GM12878 (cell line): ENCODE results near the gene NELL1. TPM values are rescaled to one million over a fixed set of nuclear protein-coding genes. Genes with fewer than 3 reads are reported as not detected.

ENCODE experiments used
- ATAC-seq: fragments of 200-7000 bp; cut with Tn5 transposase; 3 replicates; pipeline ENCODE4 v1.9.1; 2020; ENCODE audit warnings: mild to moderate bottlenecking, moderate library complexity
- BruUV-seq: library from RNA; stranded (reverse); fragments of 400-500 nt; replicated peaks from 2 replicates; lab custom pipeline; 2021; lab: Mats Ljungman, UMichigan
- CTCF ChIA-PET: fragments of 300-600 bp; sonication (Branson Sonifier 250); formaldehyde crosslinking; extraction: SDS; loops from one replicate; lab custom pipeline; 2021; ENCODE audit warnings: inconsistent platforms; lab: Yijun Ruan, JAX
- POLR2A ChIA-PET: fragments of 350-600 bp; formaldehyde crosslinking; extraction: SDS; loops from one replicate; lab custom pipeline; 2021; ENCODE audit warnings: inconsistent platforms; lab: Charles Lee
- RAD21 ChIA-PET: fragments of 300-600 bp; sonication (Branson Sonifier 250); formaldehyde crosslinking; loops from one replicate; lab custom pipeline; 2023; ENCODE audit warnings: antibody characterized with exemption; ENCODE audit not compliant: unreplicated experiment; lab: Charles Lee
- SMC1A ChIA-PET: fragments of 300-600 bp; sonication (Branson Sonifier 250); formaldehyde crosslinking; loops from one replicate; lab custom pipeline; 2023; ENCODE audit not compliant: unreplicated experiment, uncharacterized antibody; lab: Charles Lee
- DNase-seq: peaks from one replicate; pipeline ENCODE4 v3.0.0-alpha.2; 2011; ENCODE audit warnings: low read depth, low spot score
- FAIRE-seq: peaks from 3 replicates; lab custom pipeline; 2011; peaks lifted over from hg19 to GRCh38; lab: Jason Lieb, UNC
- H2AFZ ChIP-seq: 2 replicates; pipeline ENCODE4 v1.6.0; 2011; ENCODE audit warnings: low read depth, low read length, control low read depth; ENCODE audit not compliant: control insufficient read depth
- H3K27ac ChIP-seq: 2 replicates; pipeline ENCODE4 v1.5.1; 2011; ENCODE audit warnings: control low read depth; ENCODE audit not compliant: control insufficient read depth, insufficient read depth
- H3K27me3 ChIP-seq, 2 experiments: replicated peaks in 1 of 2; 2 replicates each; pipeline versions ENCODE4 v1.6.0 to v1.6.1; 2011; ENCODE audit warnings: low read length in 1 of 2; ENCODE audit not compliant: control insufficient read depth in 2 of 2, insufficient read depth in 2 of 2
- H3K36me3 ChIP-seq, 2 experiments: 2 replicates each; pipeline ENCODE4 v1.5.1; 2011; ENCODE audit warnings: low read length in 1 of 2; ENCODE audit not compliant: control insufficient read depth in 2 of 2, insufficient read depth in 2 of 2
- H3K4me1 ChIP-seq: 2 replicates; pipeline ENCODE4 v1.6.1; 2011; ENCODE audit warnings: mild to moderate bottlenecking, low read length, moderate library complexity, mixed read lengths; ENCODE audit not compliant: control insufficient read depth, insufficient read depth
- H3K4me2 ChIP-seq: 2 replicates; pipeline ENCODE4 v1.6.0; 2011; ENCODE audit warnings: control low read depth; ENCODE audit not compliant: control insufficient read depth, insufficient read depth
- H3K4me3 ChIP-seq: fragments of 200-600 bp; sonication (generic); 2 replicates; pipeline ENCODE4 v1.5.1; 2016
- H3K79me2 ChIP-seq: 2 replicates; pipeline ENCODE4 v1.6.0; 2011; ENCODE audit warnings: low read length; ENCODE audit not compliant: control insufficient read depth, insufficient read depth
- H3K9ac ChIP-seq: 2 replicates; pipeline ENCODE4 v1.8.0; 2011; ENCODE audit warnings: low read length, control low read depth, mixed read lengths; ENCODE audit not compliant: control insufficient read depth, insufficient read depth
- H3K9me3 ChIP-seq: replicated peaks from 3 replicates; pipeline ENCODE4 v1.5.1; 2011; ENCODE audit warnings: mild to moderate bottlenecking, low read length; ENCODE audit not compliant: control insufficient read depth, insufficient read depth
- H4K20me1 ChIP-seq: 2 replicates; pipeline ENCODE4 v1.6.0; 2011; ENCODE audit not compliant: control insufficient read depth, insufficient read depth
- ATF7 ChIP-seq: fragments of 450-650 bp; IDR thresholded peaks from 2 replicates; pipeline ENCODE4 v1.6.1; 2016; ENCODE audit warnings: low read depth, mild to moderate bottlenecking
- FOXK2 ChIP-seq: fragments of 450-650 bp; IDR thresholded peaks from 2 replicates; pipeline ENCODE4 v1.6.1; 2017; ENCODE audit warnings: mild to moderate bottlenecking, moderate library complexity
- HCFC1 ChIP-seq: fragments of 150-350 bp; IDR thresholded peaks from 2 replicates; pipeline ENCODE4 v1.6.1; 2014; ENCODE audit warnings: low read length
- JUND ChIP-seq: IDR thresholded peaks from 2 replicates; pipeline ENCODE4 v1.6.1; 2012; ENCODE audit warnings: low read depth, mild to moderate bottlenecking, low read length, improper control_type of control experiment, moderate library complexity
- RCOR1 ChIP-seq: conservative IDR thresholded peaks from 2 replicates; pipeline ENCODE4 v1.6.1; 2012; ENCODE audit warnings: low read depth, low read length, improper control_type of control experiment
- WRNIP1 ChIP-seq: IDR thresholded peaks from 2 replicates; pipeline ENCODE4 v1.6.1; 2011; ENCODE audit warnings: low read depth, low read length, improper control_type of control experiment, borderline replicate concordance
- ZNF384 ChIP-seq: IDR thresholded peaks from 2 replicates; pipeline ENCODE4 v1.6.1; 2012; ENCODE audit warnings: low read depth, mild to moderate bottlenecking, low read length, improper control_type of control experiment, borderline replicate concordance
- WGBS: methylation state at CpG from one replicate; pipeline ENCODE4 v1.1.6; 2016; ENCODE audit warnings: low lambda C conversion rate; ENCODE audit not compliant: insufficient replicate concordance, insufficient coverage; ENCODE audit errors: missing lambda C conversion rate; 5-methylcytosine and 5-hydroxymethylcytosine counted together
- in situ Hi-C: fragments of 300-500 bp; cut with MboI; formaldehyde crosslinking; loops from 9 replicates; pipeline ENCODE4 v1.14.3; 2018; ENCODE audit warnings: mixed read lengths
- intact Hi-C: fragments of 100-400 bp; cut with micrococcal nuclease; formaldehyde crosslinking; loops from one replicate; pipeline ENCODE4 v1.14.2; 2022; ENCODE audit not compliant: unreplicated experiment
- polyA plus RNA-seq, 11 experiments: library from polyadenylated mRNA; depleted of rRNA in 4 of 11; unstranded in 6 of 11; stranded (reverse) in 5 of 11; fragments of >200 nt; fragmentation: Nextera tagmentation in 4 of 11; fragmentation: Illumina TruSeq in 1 of 11; extraction: Ambion mirVana in 4 of 11; extraction: Trizol in 1 of 11; gene quantifications; 1 replicate in 1 of 11; 2 replicates in 10 of 11; pipeline versions ENCODE4 v1.2.1 to v1.2.3, GENCODE V29; 2011 to 2016; ENCODE audit warnings: inconsistent platforms in 2 of 11, missing spikeins in 2 of 11, low read depth in 1 of 11
- total RNA-seq, 4 experiments: library from RNA; depleted of rRNA in 3 of 4; stranded (reverse); fragments of >200 nt in 3 of 4; fragmentation: Illumina TruSeq in 1 of 4; extraction: Trizol in 1 of 4; gene quantifications; 2 replicates each; pipeline versions ENCODE4 v1.2.1 to v1.2.3, GENCODE V29; 2013 to 2021
- TF ChIP-seq, protein P1 (sequence below): IDR thresholded peaks from 2 replicates; pipeline ENCODE4 v1.6.1; 2012; ENCODE audit warnings: low read depth, low read length, improper control_type of control experiment
- TF ChIP-seq, protein P2 (sequence below): fragments of 150-350 bp; IDR thresholded peaks from 2 replicates; pipeline ENCODE4 v1.6.1; 2014; ENCODE audit warnings: mild to moderate bottlenecking, low read depth, low read length
- TF ChIP-seq, protein P3 (sequence below): fragments of 450-650 bp; formaldehyde crosslinking; IDR thresholded peaks from 2 replicates; pipeline ENCODE4 v1.5.0; 2022; ENCODE audit warnings: mild to moderate bottlenecking, missing genetic modification characterization
- TF ChIP-seq, protein P4 (sequence below): IDR thresholded peaks from 2 replicates; pipeline ENCODE4 v1.6.1; 2011; ENCODE audit warnings: borderline replicate concordance, low read depth, mild to moderate bottlenecking, moderate library complexity, low read length; ENCODE audit not compliant: insufficient read depth, poor library complexity, severe bottlenecking
- TF ChIP-seq, protein P5 (sequence below): IDR thresholded peaks from 2 replicates; pipeline ENCODE4 v1.6.1; 2011; ENCODE audit warnings: borderline replicate concordance, low read depth, mild to moderate bottlenecking, moderate library complexity, mixed read lengths, low read length; ENCODE audit not compliant: insufficient read depth; ENCODE audit errors: extremely low read length

The NELL1 gene
- total and polyA plus RNA-seq, 10 of the 15 experiments (the other 5 are each of a cell fraction or from before 2014, with no cell fraction given) = 0.02 to 0.12 TPM; not detected in 8

DNA sequence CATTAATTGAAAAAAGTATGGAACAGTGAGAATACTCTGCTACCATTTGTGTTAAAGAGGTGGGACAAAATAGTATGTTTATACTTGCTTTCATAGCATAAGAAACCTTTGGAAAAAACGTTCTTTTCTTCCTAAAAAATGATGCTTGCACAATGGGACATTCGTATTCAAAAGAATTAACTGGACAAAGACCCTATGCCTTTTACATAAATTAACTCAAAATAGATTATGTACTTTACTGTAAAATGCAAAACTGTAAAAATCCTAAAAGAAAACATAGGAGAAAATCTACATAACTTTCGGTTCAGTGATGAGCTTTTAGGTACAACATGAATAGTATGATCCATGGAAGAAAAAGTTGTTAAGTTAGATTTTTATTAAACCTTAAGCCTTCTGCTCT, 166.2 kb downstream of the NELL1 start:
- ATAC-seq (no peak), DNase-seq (no peak), FAIRE-seq (no peak)
- no peaks in the 10 kb centered on the region for H4K20me1 ChIP-seq
- no TSS peak for BruUV-seq
- no peak overlapping the region for H3K4me2 ChIP-seq
- no peak overlapping the region for H2AFZ ChIP-seq
- H3K27ac ChIP-seq = no peak overlapping the region
- in situ Hi-C loops = no loop called here
- H3K4me1 ChIP-seq = no peaks in the 10 kb centered on the region
- H3K4me3 ChIP-seq = no peak overlapping the region
- no peaks in the 10 kb centered on the region for H3K27me3 ChIP-seq
- CTCF ChIA-PET = no interaction called here
- SMC1A ChIA-PET = no interaction called here
- RAD21 ChIA-PET = no interaction called here
- no peaks in the 10 kb centered on the region for H3K9me3 ChIP-seq
- H3K79me2 ChIP-seq = no peaks in the 10 kb centered on the region
- H3K9ac ChIP-seq = no peak overlapping the region
- intact Hi-C loops = no loop called here
- H3K36me3 ChIP-seq = no peaks in the 10 kb centered on the region
- WGBS = 2% methylated on average over 3 of the region's 3 CpGs
- POLR2A ChIA-PET = no interaction called here
- TF ChIP-seq ZNF384 = no peak
- TF ChIP-seq, protein P1, sequence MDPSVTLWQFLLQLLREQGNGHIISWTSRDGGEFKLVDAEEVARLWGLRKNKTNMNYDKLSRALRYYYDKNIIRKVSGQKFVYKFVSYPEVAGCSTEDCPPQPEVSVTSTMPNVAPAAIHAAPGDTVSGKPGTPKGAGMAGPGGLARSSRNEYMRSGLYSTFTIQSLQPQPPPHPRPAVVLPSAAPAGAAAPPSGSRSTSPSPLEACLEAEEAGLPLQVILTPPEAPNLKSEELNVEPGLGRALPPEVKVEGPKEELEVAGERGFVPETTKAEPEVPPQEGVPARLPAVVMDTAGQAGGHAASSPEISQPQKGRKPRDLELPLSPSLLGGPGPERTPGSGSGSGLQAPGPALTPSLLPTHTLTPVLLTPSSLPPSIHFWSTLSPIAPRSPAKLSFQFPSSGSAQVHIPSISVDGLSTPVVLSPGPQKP = no peak
- TF ChIP-seq RCOR1 = no peak
- TF ChIP-seq FOXK2 = no peak
- TF ChIP-seq WRNIP1 = no peak
- no peak for TF ChIP-seq HCFC1
- TF ChIP-seq, protein P2, sequence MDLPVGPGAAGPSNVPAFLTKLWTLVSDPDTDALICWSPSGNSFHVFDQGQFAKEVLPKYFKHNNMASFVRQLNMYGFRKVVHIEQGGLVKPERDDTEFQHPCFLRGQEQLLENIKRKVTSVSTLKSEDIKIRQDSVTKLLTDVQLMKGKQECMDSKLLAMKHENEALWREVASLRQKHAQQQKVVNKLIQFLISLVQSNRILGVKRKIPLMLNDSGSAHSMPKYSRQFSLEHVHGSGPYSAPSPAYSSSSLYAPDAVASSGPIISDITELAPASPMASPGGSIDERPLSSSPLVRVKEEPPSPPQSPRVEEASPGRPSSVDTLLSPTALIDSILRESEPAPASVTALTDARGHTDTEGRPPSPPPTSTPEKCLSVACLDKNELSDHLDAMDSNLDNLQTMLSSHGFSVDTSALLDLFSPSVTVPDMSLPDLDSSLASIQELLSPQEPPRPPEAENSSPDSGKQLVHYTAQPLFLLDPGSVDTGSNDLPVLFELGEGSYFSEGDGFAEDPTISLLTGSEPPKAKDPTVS = no peak
- TF ChIP-seq, protein P3, sequence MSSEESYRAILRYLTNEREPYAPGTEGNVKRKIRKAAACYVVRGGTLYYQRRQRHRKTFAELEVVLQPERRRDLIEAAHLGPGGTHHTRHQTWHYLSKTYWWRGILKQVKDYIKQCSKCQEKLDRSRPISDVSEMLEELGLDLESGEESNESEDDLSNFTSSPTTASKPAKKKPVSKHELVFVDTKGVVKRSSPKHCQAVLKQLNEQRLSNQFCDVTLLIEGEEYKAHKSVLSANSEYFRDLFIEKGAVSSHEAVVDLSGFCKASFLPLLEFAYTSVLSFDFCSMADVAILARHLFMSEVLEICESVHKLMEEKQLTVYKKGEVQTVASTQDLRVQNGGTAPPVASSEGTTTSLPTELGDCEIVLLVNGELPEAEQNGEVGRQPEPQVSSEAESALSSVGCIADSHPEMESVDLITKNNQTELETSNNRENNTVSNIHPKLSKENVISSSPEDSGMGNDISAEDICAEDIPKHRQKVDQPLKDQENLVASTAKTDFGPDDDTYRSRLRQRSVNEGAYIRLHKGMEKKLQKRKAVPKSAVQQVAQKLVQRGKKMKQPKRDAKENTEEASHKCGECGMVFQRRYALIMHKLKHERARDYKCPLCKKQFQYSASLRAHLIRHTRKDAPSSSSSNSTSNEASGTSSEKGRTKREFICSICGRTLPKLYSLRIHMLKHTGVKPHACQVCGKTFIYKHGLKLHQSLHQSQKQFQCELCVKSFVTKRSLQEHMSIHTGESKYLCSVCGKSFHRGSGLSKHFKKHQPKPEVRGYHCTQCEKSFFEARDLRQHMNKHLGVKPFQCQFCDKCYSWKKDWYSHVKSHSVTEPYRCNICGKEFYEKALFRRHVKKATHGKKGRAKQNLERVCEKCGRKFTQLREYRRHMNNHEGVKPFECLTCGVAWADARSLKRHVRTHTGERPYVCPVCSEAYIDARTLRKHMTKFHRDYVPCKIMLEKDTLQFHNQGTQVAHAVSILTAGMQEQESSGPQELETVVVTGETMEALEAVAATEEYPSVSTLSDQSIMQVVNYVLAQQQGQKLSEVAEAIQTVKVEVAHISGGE (CRISPR knock-in tag) = no peak
- TF ChIP-seq, protein P4, sequence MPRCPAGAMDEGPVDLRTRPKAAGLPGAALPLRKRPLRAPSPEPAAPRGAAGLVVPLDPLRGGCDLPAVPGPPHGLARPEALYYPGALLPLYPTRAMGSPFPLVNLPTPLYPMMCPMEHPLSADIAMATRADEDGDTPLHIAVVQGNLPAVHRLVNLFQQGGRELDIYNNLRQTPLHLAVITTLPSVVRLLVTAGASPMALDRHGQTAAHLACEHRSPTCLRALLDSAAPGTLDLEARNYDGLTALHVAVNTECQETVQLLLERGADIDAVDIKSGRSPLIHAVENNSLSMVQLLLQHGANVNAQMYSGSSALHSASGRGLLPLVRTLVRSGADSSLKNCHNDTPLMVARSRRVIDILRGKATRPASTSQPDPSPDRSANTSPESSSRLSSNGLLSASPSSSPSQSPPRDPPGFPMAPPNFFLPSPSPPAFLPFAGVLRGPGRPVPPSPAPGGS = no peak
- TF ChIP-seq, protein P5, sequence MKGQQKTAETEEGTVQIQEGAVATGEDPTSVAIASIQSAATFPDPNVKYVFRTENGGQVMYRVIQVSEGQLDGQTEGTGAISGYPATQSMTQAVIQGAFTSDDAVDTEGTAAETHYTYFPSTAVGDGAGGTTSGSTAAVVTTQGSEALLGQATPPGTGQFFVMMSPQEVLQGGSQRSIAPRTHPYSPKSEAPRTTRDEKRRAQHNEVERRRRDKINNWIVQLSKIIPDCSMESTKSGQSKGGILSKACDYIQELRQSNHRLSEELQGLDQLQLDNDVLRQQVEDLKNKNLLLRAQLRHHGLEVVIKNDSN = no peak
- TF ChIP-seq ATF7 = no peak
- no peak for TF ChIP-seq JUND
